Thyroid gland (tissue), 4 donors: ENCODE data around the gene TRAP1.

ENCODE experiments used
- POLR2A ChIP-seq, 2 donors: fragments of 450-650 bp; IDR thresholded peaks; one replicate each; pipeline ENCODE4 v1.6.1; 2017; ENCODE audit warnings: antibody characterized with exemption in 2 of 2, mild to moderate bottlenecking in 2 of 2, moderate library complexity in 1 of 2
- TF ChIP-seq, protein P1 (sequence below), 6 experiments: fragments of 200-600 bp in 3 of 6; fragments of 450-650 bp in 3 of 6; sonication (generic) in 3 of 6; IDR thresholded peaks; one replicate each; pipeline ENCODE4 v1.5.1; 2016 to 2019; ENCODE audit warnings: antibody characterized with exemption in 6 of 6, mild to moderate bottlenecking in 2 of 6, inconsistent platforms in 1 of 6, moderate library complexity in 1 of 6

DNA sequence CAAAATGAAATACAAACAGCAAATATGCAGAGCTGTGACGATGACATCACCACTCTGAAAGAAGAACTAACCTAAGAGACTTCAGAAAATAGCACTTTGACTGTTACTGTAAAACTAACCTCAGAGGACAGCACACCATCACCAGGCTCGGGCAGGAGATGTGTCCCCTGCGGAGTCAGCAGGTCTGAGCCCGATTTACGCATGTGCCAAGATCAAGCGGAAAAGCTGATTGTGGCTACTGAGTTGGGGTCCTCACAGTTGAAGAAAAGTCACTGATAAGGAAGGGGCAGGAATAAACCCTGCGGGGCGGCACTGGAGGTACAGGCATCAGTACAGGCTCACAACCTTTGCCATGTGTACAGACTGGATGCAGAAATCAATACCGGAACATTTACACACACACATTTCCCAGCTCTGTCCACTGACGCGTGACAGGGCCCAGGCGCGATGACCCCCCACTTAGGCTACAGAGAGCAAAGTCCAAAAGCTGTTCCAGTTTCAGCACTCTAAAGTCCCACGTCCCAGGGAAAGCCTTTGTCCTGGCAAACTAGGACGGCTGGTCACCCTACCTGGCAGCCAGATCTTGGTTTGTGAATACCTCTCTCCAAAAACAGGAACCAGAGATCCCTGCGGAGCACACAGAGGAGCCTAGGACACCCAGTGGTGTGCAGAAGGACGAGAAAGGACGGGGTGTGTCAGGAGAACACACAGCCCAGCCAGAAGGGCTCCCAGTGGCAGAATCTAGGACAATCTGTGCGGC lies 21.5 kb downstream of the TRAP1 start:
- TF ChIP-seq, protein P1, sequence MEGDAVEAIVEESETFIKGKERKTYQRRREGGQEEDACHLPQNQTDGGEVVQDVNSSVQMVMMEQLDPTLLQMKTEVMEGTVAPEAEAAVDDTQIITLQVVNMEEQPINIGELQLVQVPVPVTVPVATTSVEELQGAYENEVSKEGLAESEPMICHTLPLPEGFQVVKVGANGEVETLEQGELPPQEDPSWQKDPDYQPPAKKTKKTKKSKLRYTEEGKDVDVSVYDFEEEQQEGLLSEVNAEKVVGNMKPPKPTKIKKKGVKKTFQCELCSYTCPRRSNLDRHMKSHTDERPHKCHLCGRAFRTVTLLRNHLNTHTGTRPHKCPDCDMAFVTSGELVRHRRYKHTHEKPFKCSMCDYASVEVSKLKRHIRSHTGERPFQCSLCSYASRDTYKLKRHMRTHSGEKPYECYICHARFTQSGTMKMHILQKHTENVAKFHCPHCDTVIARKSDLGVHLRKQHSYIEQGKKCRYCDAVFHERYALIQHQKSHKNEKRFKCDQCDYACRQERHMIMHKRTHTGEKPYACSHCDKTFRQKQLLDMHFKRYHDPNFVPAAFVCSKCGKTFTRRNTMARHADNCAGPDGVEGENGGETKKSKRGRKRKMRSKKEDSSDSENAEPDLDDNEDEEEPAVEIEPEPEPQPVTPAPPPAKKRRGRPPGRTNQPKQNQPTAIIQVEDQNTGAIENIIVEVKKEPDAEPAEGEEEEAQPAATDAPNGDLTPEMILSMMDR (IDR thresholded peaks at IDR 0.05): no peak
- no peak for TF ChIP-seq POLR2A (IDR thresholded peaks at IDR 0.05)
